Mesenchymal stem cell (in vitro differentiated cells and primary cell): Measurements from ENCODE around the gene HAS3.

Experiments
- DNase-seq: peaks from one replicate; pipeline ENCODE4 v3.0.0-alpha.2; 2013
- H2AFZ ChIP-seq: one replicate; pipeline ENCODE4 v1.6.1; 2013; ENCODE audit warnings: low read depth, mild to moderate bottlenecking, control low read depth, inconsistent platforms, low read length, moderate library complexity
- H2AK5ac ChIP-seq: 2 replicates; pipeline ENCODE4 v1.6.1; 2013; ENCODE audit warnings: low read length, moderate library complexity, mild to moderate bottlenecking, inconsistent platforms; ENCODE audit not compliant: severe bottlenecking
- H2BK120ac ChIP-seq: one replicate; pipeline ENCODE4 v1.6.1; 2013; ENCODE audit warnings: low read depth, mild to moderate bottlenecking, inconsistent platforms, low read length, moderate library complexity
- H2BK12ac ChIP-seq, 2 experiments: one replicate each; pipeline ENCODE4 v1.6.1; 2013; ENCODE audit warnings: inconsistent platforms in 2 of 2, low read length in 2 of 2, mild to moderate bottlenecking in 2 of 2, moderate library complexity in 2 of 2, control low read depth in 1 of 2
- H2BK15ac ChIP-seq: one replicate; pipeline ENCODE4 v1.6.1; 2013; ENCODE audit warnings: mild to moderate bottlenecking, low read depth, inconsistent platforms; ENCODE audit not compliant: poor library complexity, severe bottlenecking
- H2BK5ac ChIP-seq: 2 replicates; pipeline ENCODE4 v1.6.1; 2013; ENCODE audit warnings: low read depth, mild to moderate bottlenecking, low read length, control low read depth, inconsistent platforms; ENCODE audit not compliant: poor library complexity, severe bottlenecking
- H3K14ac ChIP-seq, 2 experiments: one replicate each; pipeline ENCODE4 v1.6.1; 2013; ENCODE audit warnings: inconsistent platforms in 2 of 2, low read length in 2 of 2, control low read depth in 1 of 2, mild to moderate bottlenecking in 1 of 2, moderate library complexity in 1 of 2
- H3K18ac ChIP-seq, 2 experiments: one replicate each; pipeline ENCODE4 v1.6.1; 2013; ENCODE audit warnings: inconsistent platforms in 2 of 2, low read length in 2 of 2, control low read depth in 1 of 2, low read depth in 1 of 2, mild to moderate bottlenecking in 1 of 2
- H3K23ac ChIP-seq, 2 experiments: one replicate each; pipeline ENCODE4 v1.6.1; 2013; ENCODE audit warnings: inconsistent platforms in 2 of 2, low read length in 2 of 2, mild to moderate bottlenecking in 2 of 2, moderate library complexity in 2 of 2, control low read depth in 1 of 2
- H3K27ac ChIP-seq: 2 replicates; pipeline ENCODE4 v1.5.1; 2013; ENCODE audit warnings: mild to moderate bottlenecking, moderate library complexity, low read length, control low read depth, inconsistent platforms; ENCODE audit not compliant: poor library complexity, severe bottlenecking
- H3K27me3 ChIP-seq, 2 experiments: 2 replicates each; pipeline versions ENCODE4 v1.6.1 to v1.7.0; 2013; ENCODE audit warnings: low read length in 2 of 2, mild to moderate bottlenecking in 2 of 2, moderate library complexity in 2 of 2, control low read depth in 1 of 2, inconsistent platforms in 1 of 2; ENCODE audit not compliant: control insufficient read depth in 1 of 2, insufficient read depth in 1 of 2
- H3K36me3 ChIP-seq, 2 experiments: 2 replicates each; pipeline versions ENCODE4 v1.6.1 to v1.7.0; 2013; ENCODE audit warnings: low read length in 2 of 2, control low read depth in 1 of 2, inconsistent platforms in 1 of 2, low read depth in 1 of 2, mild to moderate bottlenecking in 1 of 2; ENCODE audit not compliant: insufficient read depth in 2 of 2, control insufficient read depth in 1 of 2
- H3K4ac ChIP-seq, 2 experiments: one replicate each; pipeline ENCODE4 v1.6.1; 2013; ENCODE audit warnings: inconsistent platforms in 2 of 2, low read length in 2 of 2, mild to moderate bottlenecking in 2 of 2, moderate library complexity in 2 of 2, control low read depth in 1 of 2, low read depth in 1 of 2
- H3K4me1 ChIP-seq: 2 replicates; pipeline ENCODE4 v1.6.1; 2013; ENCODE audit warnings: low read depth, low read length, control low read depth; ENCODE audit not compliant: control insufficient read depth, insufficient read depth
- H3K4me2 ChIP-seq: 2 replicates; pipeline ENCODE4 v1.6.1; 2013; ENCODE audit warnings: low read length, mild to moderate bottlenecking, inconsistent platforms; ENCODE audit not compliant: poor library complexity, severe bottlenecking
- H3K4me3 ChIP-seq, 2 experiments: 2 replicates each; pipeline versions ENCODE4 v1.5.1 to v1.7.0; 2013; ENCODE audit warnings: low read length in 2 of 2, mild to moderate bottlenecking in 2 of 2, control low read depth in 1 of 2, low read depth in 1 of 2; ENCODE audit not compliant: insufficient read depth in 1 of 2
- H3K79me1 ChIP-seq: replicated peaks from 2 replicates; pipeline ENCODE4 v1.6.1; 2013; ENCODE audit warnings: mild to moderate bottlenecking, control low read depth, low read length, inconsistent platforms; ENCODE audit not compliant: poor library complexity, severe bottlenecking
- H3K9ac ChIP-seq: 2 replicates; pipeline ENCODE4 v1.7.0; 2013; ENCODE audit warnings: mild to moderate bottlenecking, low read length, moderate library complexity
- H3K9me3 ChIP-seq: 2 replicates; pipeline ENCODE4 v1.7.0; 2013; ENCODE audit warnings: mild to moderate bottlenecking, low read length; ENCODE audit not compliant: control insufficient read depth
- H4K8ac ChIP-seq: one replicate; pipeline ENCODE4 v1.6.1; 2013; ENCODE audit warnings: inconsistent platforms, mild to moderate bottlenecking, low read length, moderate library complexity
- H4K91ac ChIP-seq: one replicate; pipeline ENCODE4 v1.6.1; 2013; ENCODE audit warnings: mild to moderate bottlenecking, low read length, inconsistent platforms
- WGBS: methylation state at CpG from one replicate; pipeline ENCODE4 v1.1.7; 2013; ENCODE audit warnings: mixed read lengths; 5-methylcytosine and 5-hydroxymethylcytosine counted together

HAS3 gene

DNA sequence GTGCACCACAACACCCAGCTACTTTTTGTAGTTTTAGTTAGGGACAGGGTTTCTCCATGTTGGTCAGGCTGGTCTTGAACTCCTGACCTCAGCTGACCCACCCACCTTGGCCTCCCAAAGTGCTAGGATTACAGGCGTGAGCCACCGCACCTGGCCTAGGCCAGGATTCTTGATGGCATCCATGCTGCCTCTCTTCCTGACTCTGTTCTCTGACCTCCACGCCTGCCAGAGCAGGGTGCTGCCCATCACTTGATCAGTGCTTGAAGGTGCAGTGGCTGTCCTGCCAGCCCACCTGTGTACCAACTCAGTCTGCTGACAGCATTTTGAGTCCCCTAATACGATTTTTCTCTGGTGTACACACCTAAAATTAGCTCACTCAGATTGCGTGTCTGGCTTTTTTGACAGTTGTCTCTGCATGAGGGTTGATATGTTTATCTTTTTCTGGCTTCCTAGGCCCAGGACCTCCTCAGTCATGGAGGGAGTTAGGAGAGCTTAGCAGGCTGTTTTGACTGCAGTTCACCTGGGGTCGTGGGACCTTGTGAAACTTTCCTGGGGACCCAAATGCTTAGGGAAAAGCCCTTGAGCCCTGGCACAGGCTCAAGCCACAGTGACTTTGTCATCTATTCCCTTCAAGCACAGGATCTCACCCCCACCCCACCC lies 5.9 kb downstream of the HAS3 start:
- H2BK12ac ChIP-seq, result no peak overlapping the region
- DNase-seq, result no peak
- WGBS, result 93% methylated on average over 6 of the region's 6 CpGs
- no peak overlapping the region for H3K27ac ChIP-seq
- H3K36me3 ChIP-seq, result peaks cover 54 to 58% of the 10 kb centered on the region in 2 experiments
- no peak overlapping the region for H2BK120ac ChIP-seq
- no peak overlapping the region for H2BK15ac ChIP-seq
- H2BK5ac ChIP-seq, result no peak overlapping the region
- H3K4me3 ChIP-seq, result no peak overlapping the region
- H3K14ac ChIP-seq, result no peak overlapping the region
- no peak overlapping the region for H3K18ac ChIP-seq
- no peak overlapping the region for H4K8ac ChIP-seq
- no peak overlapping the region for H3K23ac ChIP-seq
- no peak overlapping the region for H3K9ac ChIP-seq
- H3K4me1 ChIP-seq, result peaks cover 37% of the 10 kb centered on the region
- H3K79me1 ChIP-seq, result peaks cover 48% of the 10 kb centered on the region
- no peak overlapping the region for H4K91ac ChIP-seq
- no peak overlapping the region for H3K4ac ChIP-seq
- H2AK5ac ChIP-seq, result no peak overlapping the region
- no peak overlapping the region for H3K4me2 ChIP-seq
- H3K9me3 ChIP-seq, result no peaks in the 10 kb centered on the region
- H3K27me3 ChIP-seq, result peaks cover 0 to 15% of the 10 kb centered on the region in 2 experiments
- no peak overlapping the region for H2AFZ ChIP-seq

DNA sequence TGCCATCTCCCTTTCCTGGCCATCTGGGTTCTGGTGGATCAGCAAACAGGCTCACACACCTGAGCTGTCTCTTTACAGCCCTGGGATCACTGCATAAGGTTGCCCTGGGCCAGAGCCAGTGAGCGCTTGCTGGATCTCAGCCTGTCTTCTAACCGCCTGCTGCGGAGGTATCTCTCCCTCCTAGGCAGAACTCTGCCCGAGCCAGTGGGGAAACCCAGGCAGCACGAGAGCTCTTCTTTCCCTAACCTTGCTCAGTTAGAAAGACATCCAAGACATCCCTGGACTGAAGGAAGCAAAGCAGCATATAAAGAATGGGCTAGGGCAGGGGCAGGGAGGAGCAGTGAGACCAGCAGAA lies 6.4 kb downstream of the HAS3 start:
- no peak for DNase-seq
- H3K27me3 ChIP-seq, result peaks cover 0 to 15% of the 10 kb centered on the region in 2 experiments
- peak overlapping the region in 1 of 2 experiments; percentile 13 for H3K4ac ChIP-seq
- H2AFZ ChIP-seq, result no peak overlapping the region
- H4K8ac ChIP-seq, result no peak overlapping the region
- H3K27ac ChIP-seq, result no peak overlapping the region
- no peak overlapping the region for H2BK15ac ChIP-seq
- H2BK120ac ChIP-seq, result no peak overlapping the region
- no peak overlapping the region for H2BK5ac ChIP-seq
- H3K9me3 ChIP-seq, result no peaks in the 10 kb centered on the region
- peaks cover 59 to 63% of the 10 kb centered on the region in 2 experiments for H3K36me3 ChIP-seq
- H3K9ac ChIP-seq, result no peak overlapping the region
- no peak overlapping the region for H4K91ac ChIP-seq
- peak overlapping the region; percentile 21 for H2AK5ac ChIP-seq
- no peak overlapping the region for H3K4me3 ChIP-seq
- H3K23ac ChIP-seq, result no peak overlapping the region
- H3K4me1 ChIP-seq, result peaks cover 32% of the 10 kb centered on the region
- 97% methylated on average over 4 of the region's 5 CpGs for whole genome bisulfite sequencing
- H3K4me2 ChIP-seq, result no peak overlapping the region
- H3K79me1 ChIP-seq, result peaks cover 50% of the 10 kb centered on the region
- no peak overlapping the region for H3K14ac ChIP-seq
- no peak overlapping the region for H2BK12ac ChIP-seq
- no peak overlapping the region for H3K18ac ChIP-seq

DNA sequence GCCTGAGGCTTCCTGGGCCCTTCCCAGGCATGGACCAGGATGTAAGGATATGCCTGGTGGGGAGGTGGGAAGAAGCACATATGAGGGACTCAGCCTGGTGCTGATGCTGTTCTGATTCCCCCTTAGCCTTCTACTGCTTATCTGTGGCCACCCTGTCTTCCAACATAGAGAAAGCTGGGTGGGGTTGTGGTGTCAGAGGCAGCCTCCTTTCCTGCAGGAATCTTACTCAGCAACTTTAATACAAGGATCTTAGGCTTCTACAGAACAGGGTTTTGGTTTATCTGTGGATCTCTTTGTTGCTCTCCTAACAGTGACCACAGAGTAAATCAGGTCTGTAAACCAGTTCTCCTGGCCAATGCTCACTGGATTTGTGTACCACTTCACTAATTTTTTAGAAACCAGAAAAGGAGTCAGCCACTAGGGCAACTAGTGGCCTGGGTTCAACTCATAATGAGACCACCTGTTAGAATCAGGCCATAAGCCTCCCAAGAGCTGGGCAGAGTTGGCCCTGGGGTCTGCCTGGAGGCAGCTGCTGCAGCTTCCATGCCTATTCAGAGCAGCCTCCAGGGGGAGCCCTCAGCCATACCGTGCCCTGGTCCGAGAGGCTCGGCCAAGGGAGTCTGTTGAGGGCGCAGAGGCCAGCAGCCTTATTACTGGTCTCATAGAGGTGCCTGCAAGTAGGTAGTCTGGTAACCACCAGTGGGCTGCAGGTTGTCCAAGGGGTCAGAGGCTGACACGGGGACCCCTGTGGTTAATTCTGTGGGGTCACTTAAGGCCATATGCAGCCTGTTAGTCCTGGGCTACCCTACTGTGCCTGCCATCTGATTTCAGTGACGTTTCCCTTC lies 7.1 kb downstream of the HAS3 start:
- Histone ChIP-seq H2BK120ac (no peak overlapping the region), H4K91ac (no peak overlapping the region), H3K23ac (no peak overlapping the region), H3K9me3 (no peaks in the 10 kb centered on the region), H3K14ac (no peak overlapping the region), H3K4me1 (peaks cover 25% of the 10 kb centered on the region), H4K8ac (no peak overlapping the region), H2BK5ac (no peak overlapping the region), H2AFZ (no peak overlapping the region), H2BK12ac (no peak overlapping the region), H3K36me3 (peaks cover 64 to 66% of the 10 kb centered on the region in 2 experiments), H3K79me1 (peaks cover 44% of the 10 kb centered on the region), H2AK5ac (no peak overlapping the region), H2BK15ac (no peak overlapping the region), H3K4ac (peak overlapping the region in 1 of 2 experiments; percentile 13), H3K18ac (no peak overlapping the region), H3K27ac (no peak overlapping the region), H3K27me3 (peaks cover 0 to 14% of the 10 kb centered on the region in 2 experiments), H3K4me2 (no peak overlapping the region), H3K9ac (no peak overlapping the region), H3K4me3 (no peak overlapping the region)
- WGBS, result 39% methylated on average over 6 of the region's 6 CpGs
- peak; percentile 46 for DNase-seq

DNA sequence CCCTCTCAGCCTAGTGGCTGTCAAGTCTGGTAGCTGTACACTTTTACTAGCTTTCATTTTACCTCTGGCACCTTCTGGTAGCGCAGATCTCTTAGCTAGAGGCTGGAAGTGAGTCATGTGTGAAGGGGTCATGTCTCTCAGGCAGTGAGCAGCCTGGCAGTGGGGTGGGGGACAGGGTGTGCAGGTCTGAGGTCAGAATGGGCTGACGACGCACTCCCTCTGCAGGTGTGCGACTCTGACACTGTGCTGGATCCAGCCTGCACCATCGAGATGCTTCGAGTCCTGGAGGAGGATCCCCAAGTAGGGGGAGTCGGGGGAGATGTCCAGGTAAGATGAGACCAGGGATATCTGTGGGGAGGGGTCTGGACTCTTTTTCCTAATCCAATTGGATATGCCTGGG lies 7.8 kb downstream of the HAS3 start:
- H2AFZ ChIP-seq, result no peak overlapping the region
- 89% methylated on average over 7 of the region's 7 CpGs for whole genome bisulfite sequencing

More for the DNA sequence above, 7.8 kb downstream of the HAS3 start:
- Histone ChIP-seq H3K18ac (no peak overlapping the region), H3K36me3 (peaks cover 70 to 71% of the 10 kb centered on the region in 2 experiments), H3K4me2 (no peak overlapping the region), H3K4ac (no peak overlapping the region), H3K23ac (no peak overlapping the region), H3K79me1 (peaks cover 42% of the 10 kb centered on the region), H3K9ac (no peak overlapping the region), H3K4me3 (no peak overlapping the region), H4K91ac (no peak overlapping the region), H3K27me3 (peaks cover 0 to 7% of the 10 kb centered on the region in 2 experiments), H3K4me1 (peaks cover 18% of the 10 kb centered on the region), H2AK5ac (no peak overlapping the region), H3K14ac (no peak overlapping the region), H2BK15ac (no peak overlapping the region), H2BK5ac (no peak overlapping the region), H2BK12ac (no peak overlapping the region), H3K27ac (no peak overlapping the region), H4K8ac (no peak overlapping the region), H3K9me3 (no peaks in the 10 kb centered on the region), H2BK120ac (no peak overlapping the region)
- no peak for DNase-seq
